HG02571 (cell line): Measurements from ENCODE around the gene SSBP4.
"Not testable (repeated sequence)": the region's sequence is repeated elsewhere in the genome, so short reads cannot be mapped to it uniquely, and the experiment has no call there.

Experiments
- ATAC-seq: cut with Tn5 transposase; IDR thresholded peaks from one replicate; pipeline ENCODE4 v1.9.1; 2021; ENCODE audit warnings: mild to moderate bottlenecking, moderate library complexity; ENCODE audit not compliant: unreplicated experiment

SSBP4 gene

DNA sequence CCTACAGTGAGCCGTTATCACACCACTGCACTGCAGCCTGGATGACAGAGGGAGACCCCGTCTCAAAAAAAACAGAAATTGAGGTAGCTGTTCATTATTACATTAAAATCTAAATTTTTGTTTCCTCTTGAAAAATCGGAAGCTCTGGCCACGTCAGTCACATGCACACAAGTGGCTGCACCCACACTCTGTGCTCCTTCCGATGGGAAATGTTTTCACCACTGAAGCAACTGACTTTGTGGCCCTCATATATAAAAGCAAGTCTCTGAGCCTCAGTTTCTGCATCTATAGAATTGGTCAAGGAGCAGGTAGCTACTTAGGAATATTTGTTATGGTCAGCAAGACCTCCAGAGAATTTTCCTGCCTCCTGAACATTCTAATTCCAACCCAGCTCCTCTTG is 26.3 kb upstream of the SSBP4 start:
- no peak for ATAC-seq

DNA sequence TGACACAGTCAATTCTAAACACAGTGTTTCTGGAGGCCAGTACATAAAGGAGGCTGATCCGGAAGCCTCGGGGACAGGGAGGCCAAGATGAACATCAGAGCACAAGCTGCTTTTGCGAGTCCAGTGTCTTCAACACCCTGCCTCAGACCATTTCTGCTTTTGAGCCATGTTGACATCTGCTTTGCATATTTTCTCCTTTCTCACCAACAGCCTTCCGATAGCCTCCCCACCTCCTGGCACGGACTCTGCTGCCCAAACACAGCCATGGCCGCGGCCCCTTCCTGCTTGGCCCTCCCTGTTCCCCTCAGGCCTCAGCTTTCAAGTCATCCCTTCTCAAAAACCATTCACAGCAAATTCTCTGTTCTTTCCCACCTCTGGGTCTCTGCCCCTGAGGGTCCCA is 25.4 kb upstream of the SSBP4 start:
- no peak for ATAC-seq

DNA sequence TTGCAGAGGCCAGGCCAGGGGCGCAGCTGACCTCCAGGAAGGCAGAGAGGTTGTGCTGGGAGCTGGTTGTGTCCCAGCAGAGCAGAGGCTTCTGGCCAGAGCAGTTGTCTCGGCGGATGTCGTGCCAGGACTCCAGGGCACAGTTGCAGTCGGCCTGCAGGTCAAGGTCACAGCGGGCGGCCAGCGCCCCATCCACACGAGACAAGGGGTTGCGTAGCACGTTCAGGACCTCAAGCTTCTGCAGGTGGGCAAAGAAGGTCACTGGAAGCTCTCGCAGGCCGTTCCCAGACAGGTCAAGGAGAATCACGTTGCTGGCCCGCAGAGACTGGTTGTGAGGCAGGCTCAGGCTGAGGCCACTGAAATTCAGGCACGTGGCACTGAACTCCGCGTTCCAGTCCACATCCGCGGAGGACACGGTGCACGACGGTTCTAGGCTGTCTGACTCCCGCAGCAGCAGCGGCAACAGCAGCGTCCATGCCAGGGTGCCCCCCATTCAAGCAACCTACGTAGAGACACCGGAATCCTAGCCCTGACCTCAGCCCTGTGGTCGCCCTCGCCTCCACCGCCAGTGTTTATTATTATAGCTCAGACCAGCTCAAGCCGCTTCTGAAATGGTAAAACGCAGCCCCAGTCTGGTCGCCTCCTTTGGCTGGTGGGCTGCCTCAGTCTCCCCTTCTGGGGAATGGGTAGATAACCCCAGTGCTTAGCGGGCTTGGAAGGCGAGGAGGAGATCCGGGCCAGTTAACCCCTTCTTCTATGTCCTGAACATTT is 22.5 kb upstream of the SSBP4 start:
- ATAC-seq, result no peak

DNA sequence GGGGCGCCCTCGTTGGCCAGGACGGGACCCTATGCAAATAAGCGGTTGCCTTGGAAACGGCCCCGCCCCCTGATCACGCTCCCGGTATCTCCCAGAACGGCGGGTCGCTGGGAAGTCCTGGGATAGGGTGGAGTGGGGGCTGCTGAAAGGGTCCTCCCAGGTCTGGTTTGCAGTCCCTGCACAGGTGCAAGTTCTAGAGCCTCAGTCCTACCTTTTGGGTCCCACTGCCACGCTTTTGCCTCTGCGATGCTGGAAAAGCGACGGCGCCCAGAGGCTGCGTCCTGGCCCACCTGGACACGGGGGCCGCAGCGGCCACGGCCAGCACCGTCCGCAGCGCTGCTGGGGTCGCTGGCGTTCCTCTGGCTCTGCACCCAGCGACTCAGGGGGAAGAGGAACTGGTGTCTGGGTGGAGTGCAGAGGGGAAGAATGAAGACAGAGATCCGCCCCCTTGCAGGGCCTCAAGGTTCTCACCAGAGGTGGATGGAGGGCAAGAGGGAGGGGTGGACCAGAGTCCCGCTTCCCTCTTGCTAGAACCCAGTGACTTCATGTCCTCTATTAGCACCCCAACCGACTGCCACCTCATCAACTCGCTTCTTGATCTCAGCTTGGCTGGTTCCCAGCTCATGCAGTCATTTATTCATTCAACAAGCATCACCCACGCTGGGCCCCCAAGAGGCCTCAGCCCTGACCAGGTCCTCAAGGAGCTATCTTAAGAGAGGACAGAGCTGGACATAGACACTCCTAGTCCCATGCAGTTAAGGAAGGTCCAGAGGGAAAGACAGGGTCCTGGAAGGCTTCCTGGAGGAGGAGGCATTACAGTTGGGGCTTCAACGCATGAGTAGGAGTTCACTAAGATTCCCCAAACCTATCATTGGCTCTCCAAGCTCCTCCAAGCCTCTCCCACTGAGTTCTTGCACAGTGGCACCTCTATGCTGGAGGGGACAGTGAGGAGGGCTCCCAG is 21.7 kb upstream of the SSBP4 start, which contains the start of gene LRRC25:
Gene LRRC25, minus strand, starts transcription at position 381 of the 961 bp plus-strand sequence. CDS start 659 bp downstream, outside the sequence.
- no peak for ATAC-seq

DNA sequence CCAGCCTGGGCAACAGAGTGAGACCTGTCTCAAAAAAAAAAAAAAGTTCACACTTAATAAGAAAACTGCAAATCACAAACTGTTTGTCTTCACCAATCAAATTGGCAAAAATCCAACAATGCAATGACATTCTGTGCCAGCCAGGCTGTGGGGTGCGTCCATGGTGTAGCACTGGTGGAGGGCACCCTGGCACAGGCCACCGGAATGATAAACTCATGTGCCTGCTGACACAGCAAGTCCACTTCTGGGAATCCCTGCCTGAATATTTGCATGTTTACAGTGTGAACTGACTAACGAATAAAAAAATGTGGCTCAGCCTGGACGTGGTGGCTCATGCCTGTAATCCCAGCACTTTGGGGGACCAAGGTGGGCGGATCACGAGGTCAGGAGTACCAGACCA is 20.2 kb upstream of the SSBP4 start:
- no peak for ATAC-seq

DNA sequence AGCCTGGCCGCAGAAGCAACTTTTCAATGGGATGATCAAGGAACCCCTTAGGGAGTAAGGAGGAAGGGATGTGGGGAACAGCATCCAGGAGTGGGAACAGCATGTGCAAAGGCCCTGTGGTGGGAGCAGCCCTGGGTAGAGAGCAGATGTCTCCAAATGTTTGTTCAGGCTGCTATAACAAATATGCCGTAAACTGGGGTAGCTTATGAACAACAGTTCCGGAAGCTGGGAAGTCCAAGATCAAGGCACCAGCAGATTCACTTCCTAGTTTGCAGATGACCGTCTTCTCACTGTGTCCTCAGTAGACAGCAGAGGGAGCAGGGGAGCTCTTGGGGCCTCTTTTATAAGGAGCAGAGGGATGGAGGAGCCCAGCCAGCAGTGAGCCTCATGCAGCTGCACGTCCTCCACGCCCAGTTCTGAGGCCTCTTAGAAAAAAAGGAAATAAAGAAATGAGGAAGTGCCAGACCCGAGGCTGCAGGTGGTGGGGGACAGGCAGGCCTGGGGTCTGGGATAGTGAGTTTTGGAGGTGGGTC is 17.6 kb upstream of the SSBP4 start:
- no peak for ATAC-seq

DNA sequence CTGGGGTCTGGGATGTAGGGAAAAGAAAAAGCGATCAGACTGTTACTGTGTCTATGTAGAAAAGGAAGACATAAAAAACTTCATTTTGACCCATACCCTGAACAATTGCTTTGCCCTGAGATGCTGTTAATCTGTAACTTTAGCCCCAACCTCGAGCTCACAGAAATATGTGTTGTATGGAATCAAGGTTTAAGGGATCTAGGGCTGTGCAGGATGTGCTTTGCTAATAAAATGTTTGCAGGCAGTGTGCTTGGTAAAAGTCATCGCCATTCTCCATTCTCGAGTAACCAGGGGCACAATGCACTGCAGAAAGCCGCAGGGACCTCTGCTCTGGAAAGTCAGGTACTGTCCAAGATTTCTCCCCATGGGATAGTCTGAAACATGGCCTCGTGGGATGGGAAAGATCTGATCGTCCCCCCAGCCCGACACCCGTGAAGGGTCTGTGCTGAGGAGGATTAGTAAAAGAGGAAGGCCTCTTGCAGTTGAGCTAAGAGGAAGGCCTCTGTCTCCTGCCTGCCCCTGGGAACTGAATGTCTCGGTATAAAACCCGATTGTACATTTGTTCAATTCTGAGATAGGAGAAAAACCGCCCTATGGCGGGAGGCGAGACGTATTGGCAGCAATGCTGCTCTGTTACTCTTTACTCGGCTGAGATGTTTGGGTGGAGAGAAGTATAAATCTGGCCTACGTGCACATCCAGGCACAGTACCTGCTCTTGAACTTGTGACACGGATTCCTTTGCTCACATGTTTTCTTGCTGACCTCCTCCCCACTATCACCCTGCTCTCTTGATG is 16.5 kb upstream of the SSBP4 start:
- not testable (repeated sequence) for ATAC-seq

DNA sequence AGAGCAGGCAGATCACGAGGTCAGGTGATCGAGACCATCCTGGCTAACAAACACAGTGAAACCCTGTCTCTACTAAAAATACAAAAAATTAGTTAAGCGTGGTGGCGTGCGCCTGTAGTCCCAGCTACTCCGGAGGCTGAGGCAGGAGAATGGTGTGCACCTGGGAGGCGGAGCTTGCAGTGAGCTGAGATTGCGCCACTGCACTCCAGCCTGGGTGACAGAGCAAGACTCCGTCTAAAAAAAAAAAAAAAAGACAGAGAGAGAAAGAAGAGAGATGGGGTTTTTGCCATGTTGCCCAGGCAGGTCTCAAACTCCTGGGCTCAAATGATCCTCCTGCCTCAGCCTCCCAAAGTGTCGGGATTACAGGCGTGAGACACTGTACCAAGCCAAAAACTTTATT is 13.4 kb upstream of the SSBP4 start:
- ATAC-seq, result not testable (repeated sequence)

DNA sequence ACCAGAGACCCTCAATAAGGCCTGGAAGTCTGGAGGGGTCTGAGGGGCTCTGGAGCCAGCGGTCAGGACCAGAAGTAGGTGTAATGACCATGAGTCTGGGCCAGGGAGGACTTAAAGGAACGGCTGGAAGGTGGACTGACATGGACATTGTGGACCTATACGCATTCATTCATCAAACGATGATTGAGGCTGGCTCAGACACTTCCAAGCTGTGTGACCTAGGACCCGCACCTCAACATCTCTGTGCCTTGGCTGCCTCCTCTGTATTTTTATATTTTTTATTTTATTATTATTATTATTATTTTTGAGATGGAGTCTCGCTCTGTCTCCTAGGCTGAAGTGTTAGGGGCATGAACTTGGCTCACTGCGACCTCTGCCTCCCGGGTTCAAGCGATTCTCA is 12.4 kb upstream of the SSBP4 start:
- ATAC-seq, result no peak

DNA sequence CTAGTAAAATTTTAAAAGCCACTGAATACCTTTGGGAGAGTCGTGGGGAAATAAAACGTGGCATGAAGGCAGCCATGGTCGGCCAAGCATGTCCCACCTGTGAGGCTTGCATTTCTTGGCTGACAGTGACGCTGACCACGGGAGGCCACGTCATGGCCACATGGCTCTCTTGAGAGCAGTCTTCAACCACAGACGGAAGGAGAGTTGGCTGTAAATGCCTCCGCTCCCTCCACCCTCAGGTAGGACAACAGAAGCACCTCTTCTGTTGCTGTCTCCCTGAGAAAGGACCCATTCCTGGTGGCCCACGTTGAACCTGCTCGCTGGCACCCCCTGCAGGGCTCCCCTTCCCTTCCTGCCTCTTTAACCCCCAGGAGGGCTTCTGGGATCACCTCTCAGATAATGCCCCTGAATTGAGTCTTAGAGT is 11.1 kb upstream of the SSBP4 start:
- ATAC-seq, result no peak

DNA sequence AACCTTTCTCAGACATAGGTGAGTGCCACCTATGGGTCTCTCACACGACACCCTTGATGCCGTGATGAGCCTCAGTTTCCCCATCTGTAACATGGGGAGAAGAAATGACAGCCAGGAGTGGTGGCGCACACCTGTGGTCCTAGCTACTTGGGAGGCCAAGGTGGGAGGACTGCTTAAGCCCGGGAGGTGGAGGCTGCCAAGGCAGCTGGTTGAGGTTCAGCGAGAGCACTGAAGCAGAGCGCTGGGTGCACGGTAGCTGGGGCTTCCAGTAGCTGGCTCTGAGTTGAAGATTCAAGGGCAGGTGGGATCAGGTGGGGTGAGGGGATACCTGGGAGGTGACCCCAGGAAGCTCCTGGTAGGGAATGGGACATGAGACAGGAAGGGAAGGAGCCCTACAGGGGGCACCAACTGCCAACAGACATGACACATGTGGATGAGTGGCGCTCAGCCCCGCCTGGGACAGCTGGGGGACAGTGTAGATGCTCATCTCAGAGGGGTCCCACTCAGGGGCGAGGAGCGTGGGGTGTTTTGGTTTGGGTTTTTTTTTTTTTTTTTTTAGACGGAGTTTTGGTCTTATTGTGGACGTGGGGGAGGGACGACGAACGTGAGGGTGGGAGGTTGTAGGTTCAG is 6.5 kb upstream of the SSBP4 start:
- no peak for ATAC-seq

DNA sequence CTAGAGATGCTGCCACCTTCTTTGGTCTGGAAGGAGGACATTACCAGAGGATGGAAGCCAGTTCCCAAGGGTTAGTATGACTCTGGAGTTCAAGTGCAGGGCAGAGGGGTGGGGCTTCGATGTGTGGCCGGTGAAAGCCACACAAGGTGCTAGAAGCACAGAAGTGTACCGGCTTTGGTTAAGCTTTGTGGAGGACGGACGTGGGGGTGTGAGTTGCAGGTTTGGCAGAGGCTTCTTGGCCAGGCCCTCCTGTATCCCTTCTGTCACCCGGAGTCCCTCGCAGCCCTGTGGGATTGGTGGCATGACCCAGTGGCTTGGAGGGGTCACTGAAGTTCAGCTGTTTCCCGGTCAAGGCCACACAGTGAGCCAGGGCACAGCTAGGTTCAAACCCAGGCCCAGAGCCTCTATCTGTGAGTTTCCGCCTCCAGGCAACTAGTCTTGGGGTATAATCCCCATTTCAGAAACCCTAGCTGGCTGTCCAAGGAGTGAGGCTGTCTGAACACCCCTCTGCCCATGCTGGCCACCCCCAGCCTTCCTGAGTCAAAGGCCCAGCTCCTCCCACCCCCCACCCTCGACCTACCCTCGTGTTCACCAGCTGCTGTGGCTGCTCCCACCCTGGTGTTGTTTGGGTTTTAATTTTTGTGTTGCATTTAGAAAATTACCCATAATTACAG is 4.6 kb upstream of the SSBP4 start:
- no peak for ATAC-seq

DNA sequence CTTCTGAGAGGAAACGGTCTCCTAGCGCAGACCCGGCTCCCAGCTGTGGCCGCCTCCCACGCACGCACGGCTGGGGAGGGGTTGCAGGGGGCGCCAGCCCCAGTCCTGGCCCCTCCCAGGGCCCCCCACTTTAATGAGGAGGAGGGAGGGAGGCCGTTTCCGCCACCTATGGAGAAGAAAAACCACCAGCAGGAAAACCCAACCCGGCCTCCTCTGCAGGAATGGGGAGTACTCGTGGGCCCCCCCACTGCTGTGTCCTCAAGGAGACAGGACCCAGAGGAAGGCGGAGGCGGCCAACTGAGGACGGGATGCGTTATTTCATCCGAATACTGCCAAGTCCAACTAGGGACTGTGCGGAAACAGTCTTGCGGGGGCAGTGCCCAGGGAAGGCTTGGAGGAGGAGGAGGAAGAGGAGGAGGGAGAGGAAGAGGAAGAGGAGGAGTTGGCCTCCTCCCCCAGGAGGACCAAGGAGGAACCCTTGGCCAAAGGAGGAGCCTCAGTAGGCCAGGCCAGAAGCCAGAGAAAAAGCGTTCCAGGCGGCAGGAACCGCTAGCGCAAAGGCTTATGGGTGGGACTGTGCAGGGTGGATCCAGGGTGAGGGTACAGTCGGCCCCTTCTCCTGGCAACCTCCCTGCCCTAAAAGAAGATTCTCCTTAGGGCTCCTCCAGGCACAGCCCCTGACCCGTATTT is 3.9 kb upstream of the SSBP4 start:
- no peak for ATAC-seq

DNA sequence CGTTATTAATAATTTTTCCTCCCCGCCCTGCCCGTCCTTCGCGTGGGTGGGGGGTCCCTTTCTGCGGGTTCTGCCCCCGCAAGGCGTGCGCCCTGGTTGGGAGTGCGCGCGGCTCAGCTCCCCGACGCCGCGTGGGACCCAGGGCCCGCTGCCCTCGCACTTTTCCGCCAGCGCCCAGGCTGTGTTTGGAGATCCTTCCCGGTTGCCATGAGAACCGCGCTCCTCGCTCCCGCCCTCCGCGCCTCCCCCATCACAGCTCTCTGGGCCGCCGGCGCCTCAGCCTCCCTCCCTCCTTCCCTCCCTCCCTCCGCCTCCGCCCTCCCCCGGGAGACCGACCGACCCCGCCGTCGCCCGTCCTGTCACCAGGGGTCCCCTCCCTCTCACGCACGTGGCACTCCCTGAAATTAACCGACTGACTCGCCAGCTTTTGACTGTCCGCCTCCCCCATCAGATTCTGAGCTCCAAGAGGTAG is 2.4 kb upstream of the SSBP4 start:
- ATAC-seq, result no peak

DNA sequence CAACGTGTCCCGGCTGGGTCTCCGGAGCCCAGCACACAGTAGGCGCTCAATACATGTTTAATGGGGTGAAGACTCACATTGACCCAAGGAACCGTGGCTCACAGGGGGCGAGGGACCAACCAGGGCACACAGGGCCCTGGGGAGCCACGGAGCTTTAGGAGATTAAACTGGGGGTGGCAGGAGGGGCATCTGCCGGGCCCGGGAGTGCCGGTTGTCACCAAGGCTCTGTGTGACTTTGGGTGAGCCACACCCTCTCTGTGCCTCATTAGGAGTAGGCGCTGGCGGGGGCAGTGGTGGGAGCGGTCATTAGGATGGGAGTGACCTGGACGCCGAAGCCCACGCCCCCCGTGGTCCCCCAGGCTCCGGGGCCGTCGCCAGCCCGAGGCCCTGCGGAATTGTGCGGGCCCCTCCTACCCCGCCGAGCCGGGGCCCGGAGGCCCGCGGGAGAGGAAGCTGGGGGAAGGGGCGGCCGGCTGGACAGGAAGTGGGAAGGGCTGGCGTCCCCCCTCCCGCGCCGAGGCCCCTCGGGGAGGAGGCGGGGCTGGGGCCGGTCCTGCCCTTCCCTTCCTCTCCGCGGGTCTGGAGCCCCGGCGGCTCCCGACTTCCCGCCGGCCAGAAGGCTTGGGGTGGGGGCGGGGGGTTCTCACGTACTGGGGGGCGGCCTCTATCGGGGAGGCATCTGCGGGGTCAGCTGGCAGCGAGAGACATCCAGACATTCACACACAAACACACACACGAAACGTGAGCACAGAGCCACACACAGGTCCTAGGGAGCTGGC is 1.8 kb upstream of the SSBP4 start:
- no peak for ATAC-seq

DNA sequence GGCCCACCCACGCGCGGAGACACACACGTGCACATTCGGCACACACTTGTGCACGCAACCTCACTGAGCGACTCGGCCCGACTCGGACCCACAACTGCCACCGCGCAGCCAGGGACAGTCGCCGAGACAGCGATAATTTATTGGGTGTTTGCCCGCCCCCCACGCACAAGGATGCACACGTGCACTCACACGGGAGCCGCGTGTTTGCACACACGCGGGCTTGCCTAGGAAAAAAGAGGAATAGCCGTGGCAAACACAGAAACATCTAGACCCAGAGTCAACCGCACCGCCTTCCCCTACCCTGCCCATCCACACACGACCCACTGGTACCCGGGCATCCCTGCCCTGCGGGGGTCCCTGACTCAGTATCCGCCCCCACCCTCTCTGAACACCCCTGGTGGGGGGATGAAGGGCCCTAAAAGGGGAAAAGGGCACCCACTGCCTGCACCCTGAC is 1.1 kb upstream of the SSBP4 start:
- no peak for ATAC-seq

DNA sequence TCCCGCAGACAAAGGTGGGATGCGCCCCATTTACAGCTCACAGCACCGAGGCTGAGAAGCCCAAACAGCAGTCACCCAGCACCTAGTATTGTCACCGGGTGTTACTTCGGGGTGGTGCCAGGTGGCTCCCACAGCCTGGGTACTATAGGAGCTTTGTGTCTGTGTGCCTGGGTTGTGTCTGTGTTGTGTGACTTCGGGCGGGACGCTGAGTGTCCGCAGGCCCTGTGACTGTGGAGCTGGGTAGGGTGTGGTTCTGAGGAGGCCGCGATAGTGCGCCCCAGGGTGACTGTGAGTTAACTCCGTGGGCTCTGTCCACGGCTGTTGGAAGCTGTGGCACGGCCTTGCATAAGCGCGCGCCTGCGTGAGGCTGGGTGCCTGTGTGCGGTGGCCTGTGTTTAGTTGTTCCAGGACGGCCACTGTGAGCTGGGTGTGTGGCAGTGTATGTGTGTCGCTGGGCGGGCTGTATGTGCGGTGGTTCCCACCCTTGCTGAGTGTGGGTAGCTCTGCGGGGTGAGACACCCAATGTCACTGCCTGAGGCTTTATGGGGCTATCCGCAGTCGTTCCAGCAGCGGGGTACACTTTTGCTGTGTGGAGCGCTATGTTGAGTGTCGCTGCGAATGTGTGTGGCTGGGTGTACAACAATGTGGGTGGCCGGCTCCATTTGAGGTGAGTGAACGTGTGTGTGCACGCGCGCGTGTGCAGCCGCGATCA is 559 bp upstream of the SSBP4 start:
- no peak for ATAC-seq
